ENCODE measurements around the gene ARHGAP22.

- TF ChIP-seq POLR2A (IDR thresholded peaks at IDR 0.05) (no peak), POLR2AphosphoS5 (IDR thresholded peaks at IDR 0.05) (no peak), CTCF (IDR thresholded peaks at IDR 0.05) (no peak)
These were observed 23.2 kb upstream of the ARHGAP22 start for GRCh38 chr10:48627984-48628609.
